ENCODE measurements around the gene CYSLTR2.

GRCh38 chr13:48679941-48680680, 26.4 kb downstream of the CYSLTR2 start:
- TF ChIP-seq POLR2A (conservative IDR thresholded peaks at IDR 0.05) (no peak), ZNF133 (CRISPR knock-in tag; IDR thresholded peaks at IDR 0.05) (no peak), RFX5 (IDR thresholded peaks at IDR 0.05; ENCODE audit: low read depth, low read length) (no peak), POLR2G (IDR thresholded peaks at IDR 0.05; ENCODE audit: low read depth, low read length) (no peak)

All from K562 (cell line).